Fibroblast of skin of scalp (primary cell): ENCODE measurements around the gene AP1B1.

Experiments used
- DNase-seq: peaks from one replicate; pipeline ENCODE4 v3.0.0-alpha.2; 2013

AP1B1 gene

DNA sequence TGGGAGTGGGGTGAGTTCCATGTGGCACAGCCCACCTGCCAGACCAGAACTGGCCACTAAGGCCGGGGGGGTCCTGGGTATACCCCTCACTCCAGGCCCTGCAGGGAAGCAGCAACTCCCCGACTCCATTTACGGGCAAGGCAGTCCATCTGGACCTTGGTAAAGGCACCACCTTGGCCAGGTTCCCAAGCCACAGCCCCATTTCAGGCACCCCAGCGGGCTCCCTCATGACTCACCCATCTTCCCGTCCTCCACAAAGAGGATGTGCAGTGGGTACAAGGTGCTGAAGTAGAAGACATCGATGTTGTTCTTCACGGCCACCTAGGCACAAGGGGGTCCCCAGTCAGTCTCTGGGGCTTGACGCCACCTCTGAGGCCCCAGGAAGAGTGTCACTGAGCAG lies 57.2 kb downstream of the AP1B1 start:
- peak; percentile 17 for DNase-seq

DNA sequence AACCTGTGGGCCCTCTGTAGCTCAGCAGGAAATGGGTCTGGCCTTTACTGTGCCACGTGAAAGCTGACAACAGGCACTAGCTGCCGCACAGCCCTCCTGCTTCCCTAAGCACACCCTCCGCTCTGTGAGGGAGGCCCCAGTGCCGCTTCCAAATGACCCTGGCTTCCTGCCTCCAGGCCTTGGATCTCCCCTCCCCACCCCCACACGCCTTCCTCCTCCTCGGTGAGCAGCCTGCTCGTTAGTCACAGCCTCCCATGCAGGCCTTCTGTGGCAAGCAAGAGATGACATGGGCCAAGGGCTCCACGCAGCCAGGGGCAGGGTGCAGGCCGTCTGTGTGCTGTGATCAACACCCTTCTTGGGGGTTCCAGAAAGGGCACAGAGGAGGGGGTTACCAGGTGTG lies 57.6 kb downstream of the AP1B1 start:
- peak; percentile 42 for DNase-seq

DNA sequence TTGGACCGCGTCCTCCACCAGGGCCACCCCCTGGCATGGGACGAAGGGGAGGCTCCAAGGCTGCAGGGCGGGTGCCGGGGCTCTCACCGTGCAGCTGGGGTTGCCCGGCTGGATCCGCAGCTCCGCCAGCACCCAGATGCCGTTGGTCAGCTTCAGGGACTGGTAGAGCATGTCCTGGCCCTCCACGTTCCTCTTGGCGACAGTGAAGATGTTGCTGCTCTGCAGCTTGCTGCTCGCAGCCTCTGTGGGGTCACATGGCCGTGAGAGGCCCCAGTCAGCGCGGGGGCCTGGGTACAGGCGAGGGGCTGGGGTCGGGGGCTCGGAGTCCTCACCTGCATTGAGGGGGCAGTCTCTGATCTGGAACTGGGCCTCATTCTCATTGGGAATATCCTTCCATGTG lies 58.1 kb downstream of the AP1B1 start:
- DNase-seq, result no peak

DNA sequence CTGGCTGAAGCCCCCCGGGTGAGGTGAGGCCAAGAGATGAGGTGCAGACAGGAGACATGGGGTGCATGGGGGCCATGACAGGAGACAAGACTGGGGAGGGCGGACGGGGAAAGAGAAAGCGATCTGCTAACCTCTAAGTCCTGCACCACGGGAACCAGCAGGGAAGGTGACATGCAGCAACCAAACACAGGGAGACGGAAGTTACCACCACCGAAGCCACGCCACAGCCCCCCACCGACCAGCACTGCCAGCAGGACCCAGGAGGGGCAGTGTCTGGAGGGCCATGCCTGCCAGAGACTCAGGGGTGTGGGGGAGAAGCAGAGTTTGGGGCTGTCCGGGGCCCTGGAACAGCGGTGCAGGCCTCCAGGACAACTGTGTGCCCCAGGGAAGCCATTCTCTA lies 58.8 kb downstream of the AP1B1 start:
- no peak for DNase-seq

DNA sequence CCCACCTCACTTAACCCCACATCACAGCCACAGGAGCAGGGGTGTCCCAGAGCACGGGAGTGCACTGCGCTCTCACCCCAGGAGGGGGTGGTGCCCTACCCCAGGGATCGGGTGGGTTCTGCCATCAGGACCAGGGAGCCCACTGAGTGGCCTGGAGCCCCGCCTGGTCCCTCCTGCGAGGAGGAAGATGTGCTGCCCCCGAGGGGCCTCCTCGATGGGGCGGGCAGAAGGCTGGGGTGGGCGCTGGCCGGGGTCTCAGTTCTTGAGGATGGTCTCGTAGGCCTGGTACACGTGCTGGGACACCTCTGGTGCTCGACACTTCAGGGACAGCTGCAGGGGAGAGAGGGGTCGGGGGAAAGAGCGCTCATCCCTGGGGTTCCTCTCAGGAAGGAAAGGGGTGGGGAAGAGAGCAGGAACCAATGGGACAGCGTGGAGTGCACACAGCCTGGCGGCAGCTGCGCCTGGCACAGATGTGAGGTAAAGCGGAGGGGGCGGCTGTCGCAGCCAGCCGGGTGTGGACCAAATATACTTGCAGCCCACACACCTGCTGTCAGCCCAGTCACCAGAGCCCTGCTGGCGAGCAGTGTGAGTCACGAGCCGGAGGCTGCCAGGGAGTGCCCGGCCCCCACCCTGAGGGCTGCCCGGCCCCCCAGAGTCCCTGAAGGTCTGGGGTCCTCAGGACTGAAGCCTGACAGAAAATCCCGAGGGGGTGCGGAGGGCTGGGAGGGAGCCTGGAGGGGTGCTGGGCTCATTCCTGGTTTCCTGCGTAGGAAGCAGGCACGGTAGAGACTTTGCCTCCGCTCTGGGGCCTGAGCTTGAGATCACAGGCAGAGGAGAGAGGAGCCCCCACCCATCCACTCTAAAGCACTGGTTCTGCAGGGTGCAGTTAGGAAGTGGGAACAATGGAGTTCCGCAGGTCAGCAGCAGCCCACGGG lies 59.5 kb downstream of the AP1B1 start:
- no peak for DNase-seq

DNA sequence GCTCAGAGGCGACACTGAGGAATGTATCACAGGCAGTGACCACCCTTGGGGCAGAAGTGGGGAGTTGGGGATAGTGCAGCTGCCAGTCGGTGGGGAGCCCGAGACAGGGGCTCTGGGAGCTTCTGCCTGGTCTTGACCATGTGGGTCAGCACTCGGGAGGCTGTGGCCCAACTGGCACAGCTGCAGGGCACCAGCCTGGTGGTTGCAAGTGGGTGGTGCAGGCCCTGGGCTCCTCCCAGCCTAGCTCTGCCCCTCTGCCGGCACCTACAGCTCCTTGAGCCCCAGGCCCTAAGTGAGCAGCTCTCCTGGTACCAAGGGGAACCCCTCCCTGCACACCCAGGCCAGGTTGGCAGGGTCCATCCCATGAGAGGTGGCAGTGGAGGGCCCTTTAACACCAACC lies 60.3 kb downstream of the AP1B1 start:
- DNase-seq, result no peak

DNA sequence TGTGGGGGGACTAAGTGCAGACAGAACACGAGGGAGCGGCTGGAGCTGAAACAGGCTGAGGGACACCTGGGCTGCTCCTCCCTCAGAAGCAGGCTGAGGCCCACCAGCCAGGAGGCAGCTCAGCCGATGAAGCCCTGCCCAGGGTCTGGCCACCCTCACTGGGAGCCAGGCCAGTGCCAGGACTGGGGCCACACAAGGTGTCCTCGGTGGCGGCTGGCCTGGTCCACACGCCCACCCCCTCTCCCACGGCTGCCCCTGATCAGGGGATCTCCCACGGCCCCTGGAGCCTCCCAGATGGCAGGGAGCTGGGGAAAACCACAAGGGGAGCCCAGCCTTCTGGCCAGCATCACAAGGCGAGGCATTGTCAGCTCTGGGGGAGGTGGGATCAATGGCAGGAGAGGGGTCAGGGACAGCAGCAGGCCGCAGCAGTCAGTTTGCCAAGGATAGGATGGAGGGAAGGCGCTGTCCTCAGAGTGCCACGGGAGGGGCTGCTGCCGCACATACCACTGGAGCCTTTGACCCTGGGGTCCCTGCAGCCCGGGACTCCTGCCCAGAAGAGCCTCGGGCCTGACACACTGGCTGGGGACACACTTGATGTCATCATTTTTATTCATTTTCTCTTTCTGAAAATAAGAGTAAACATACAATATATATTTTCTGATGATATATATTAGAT lies 61.1 kb downstream of the AP1B1 start:
- no peak for DNase-seq

DNA sequence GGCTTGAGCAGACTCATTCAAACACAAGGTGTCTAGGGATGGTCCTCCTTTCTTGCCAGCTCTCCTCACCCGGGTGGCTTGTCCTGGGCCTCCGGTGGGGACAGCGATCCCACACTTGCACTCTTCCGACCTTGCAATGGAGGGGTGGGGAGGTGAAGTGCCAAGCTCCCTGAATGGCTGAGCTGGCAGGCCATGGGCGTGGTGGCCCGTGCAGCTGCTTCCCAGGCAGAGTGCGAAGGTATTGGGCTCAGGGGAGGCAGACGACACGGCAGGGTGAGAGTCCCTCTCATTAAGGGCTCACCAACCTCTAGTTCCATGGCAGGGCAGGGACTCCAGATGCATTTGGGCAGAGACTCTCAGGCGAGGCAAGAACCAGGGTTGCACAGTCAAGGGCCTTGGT lies 61.9 kb downstream of the AP1B1 start:
- no peak for DNase-seq

DNA sequence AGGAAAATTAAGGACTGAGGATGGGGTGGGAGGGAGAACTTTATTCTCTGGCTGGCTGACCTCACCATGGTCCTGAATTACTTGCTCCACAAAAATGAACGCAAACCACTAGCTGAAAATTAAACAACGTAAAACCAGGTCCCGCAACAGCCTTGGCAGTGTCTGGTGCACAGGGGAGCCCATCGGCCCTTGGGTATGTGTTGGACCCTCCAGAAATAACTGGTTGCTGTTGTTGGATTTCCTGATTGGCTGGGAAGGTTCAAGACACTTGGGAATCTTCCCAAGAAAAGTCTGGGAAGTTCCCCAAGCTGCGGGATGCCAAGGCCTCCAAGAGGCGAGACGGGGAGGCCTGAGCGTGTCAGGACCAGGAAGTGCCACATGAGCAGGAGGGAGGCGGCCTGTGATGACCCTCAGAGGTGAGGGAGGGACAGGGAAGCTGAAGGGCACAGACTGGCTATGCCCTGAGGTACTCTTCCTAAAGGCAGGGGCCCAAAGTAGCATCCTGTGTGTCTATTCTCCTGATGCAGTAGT lies 62.5 kb downstream of the AP1B1 start:
- DNase-seq, result no peak

DNA sequence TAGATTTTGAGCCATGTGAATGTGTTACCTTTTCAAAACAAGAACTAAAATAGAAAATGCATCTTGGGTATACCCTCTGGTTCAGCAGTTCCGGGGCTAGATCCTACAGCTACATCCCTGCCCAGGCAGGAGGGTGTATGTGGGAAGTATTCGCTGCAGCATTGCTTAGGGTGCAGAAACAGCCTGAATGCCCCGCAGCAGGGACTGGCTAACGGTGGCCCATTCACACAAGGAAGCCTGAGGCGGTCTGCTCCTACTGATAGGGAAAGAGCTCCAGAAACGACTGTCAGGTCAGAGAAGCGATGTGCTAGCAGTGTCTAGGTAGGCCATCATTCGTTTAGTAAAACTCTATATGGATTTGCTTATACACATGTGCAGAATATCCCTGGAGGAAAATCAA lies 63.0 kb downstream of the AP1B1 start:
- no peak for DNase-seq

DNA sequence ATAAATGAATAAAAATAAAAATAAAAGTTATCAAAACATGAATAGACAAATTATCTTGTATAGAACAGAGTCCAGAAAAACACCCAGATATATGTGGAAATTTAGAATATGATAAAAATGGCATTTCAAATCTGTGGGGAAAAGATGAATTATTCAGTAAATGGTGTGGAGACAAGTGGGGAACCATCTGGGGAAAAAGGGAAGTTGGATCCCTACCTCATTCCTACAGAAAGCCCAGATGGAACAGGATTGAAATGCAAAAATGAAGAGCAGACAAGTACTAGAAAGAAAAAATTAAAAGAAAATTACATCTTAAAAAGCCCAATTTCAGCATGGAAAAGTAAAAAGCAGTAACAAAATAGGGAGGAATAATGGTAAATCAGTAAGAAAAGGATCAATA lies 64.7 kb downstream of the AP1B1 start:
- DNase-seq, result no peak

DNA sequence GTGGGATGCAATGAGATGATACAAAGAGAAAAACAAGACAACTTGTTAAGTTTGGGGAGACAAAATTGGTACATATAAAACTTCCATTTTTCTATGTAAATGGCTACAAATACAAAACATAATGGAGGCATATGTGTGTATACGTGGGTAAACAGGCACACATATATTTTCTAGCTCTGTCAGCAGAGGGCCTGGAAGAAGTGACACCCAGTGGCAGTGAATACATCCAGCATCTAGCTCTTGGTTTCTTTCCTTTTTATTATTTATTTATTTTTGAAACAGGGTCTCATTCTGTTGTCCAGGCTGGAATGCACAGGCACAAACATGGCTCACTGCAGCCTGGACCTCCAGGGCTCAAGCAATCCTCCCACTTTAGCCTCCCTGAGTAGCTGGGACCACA lies 67.8 kb downstream of the AP1B1 start:
- DNase-seq, result peak; percentile 29

DNA sequence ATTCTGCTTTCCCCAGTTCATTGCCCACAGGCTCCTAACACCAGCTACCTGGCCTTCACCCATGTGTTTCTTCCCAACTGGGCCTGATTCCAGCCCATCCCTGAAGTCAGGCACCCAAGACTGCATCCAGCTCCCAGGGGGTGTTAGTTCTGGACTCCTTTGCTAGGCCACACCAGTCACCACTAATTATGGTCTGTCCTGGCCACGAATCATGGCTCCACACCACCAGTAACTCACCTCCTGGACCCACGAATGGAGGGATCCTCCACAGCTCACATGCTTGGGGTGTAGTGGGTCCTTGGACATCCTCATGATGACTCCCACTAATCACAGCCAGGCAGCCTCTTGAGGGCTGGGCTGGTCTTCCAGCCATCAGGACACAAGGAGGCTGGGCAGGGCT lies 69.3 kb downstream of the AP1B1 start:
- no peak for DNase-seq

DNA sequence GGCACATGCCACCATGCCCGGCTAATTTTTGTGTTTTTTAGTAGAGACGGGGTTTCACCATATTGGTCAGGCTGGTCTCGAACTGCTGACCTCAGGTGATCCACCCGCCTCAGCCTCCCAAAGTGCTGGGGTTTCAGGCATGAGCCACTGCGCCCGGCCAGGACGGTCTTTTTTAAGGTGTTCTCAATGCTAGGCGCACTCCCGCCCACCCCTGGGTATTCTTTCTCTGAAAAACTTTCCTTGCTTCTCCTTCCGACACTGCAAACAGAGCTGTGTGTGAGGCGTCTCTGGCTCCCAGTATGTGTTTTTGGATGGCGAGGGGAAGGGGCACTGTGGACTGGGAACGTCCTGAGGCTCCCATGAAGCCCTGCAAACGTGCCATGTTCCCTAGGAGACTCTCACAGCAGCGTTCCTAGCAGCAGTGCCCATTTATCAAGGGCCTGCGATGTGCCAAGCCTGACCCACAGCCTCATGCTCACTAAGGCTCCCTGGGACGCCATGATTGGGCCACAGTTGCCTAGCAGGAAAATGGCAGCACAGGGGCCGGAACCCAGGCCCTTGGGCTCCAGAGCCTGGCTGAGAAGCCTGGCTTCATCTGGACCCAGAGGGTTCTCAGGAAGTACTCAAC lies 70.4 kb downstream of the AP1B1 start:
- DNase-seq, result no peak

DNA sequence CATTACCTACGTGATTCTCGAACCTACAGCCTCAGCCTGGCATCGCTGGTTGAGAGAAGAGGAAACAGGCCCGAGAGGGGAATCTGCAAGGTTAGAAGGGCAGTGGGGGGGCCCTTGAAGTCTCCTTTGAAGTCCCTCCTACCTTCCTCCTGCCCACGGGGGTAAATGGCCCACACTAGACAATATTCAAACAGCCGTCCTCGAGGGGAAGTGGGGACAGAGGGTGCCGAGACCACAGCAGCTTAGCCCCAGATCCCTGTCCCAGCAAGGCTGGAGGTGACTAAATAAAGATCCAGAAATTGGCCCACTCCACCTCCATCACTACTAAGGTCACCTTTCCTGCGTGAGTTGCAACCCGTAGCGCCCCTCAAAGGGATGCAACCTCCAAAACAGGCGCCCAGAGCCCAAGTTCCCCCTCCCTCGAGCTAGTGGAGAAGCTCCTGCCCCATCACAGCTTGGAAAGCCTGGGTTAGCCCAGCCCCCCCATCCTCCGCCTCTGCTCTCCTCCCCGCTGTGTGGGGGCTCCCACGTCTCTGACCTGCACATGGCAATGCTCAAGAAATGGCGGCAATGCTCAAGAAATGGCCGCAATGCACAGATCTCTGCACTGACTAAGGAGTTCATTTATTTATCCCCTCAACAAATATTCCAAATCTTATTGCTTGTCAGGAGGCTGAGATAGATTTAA lies 72.1 kb downstream of the AP1B1 start:
- no peak for DNase-seq

DNA sequence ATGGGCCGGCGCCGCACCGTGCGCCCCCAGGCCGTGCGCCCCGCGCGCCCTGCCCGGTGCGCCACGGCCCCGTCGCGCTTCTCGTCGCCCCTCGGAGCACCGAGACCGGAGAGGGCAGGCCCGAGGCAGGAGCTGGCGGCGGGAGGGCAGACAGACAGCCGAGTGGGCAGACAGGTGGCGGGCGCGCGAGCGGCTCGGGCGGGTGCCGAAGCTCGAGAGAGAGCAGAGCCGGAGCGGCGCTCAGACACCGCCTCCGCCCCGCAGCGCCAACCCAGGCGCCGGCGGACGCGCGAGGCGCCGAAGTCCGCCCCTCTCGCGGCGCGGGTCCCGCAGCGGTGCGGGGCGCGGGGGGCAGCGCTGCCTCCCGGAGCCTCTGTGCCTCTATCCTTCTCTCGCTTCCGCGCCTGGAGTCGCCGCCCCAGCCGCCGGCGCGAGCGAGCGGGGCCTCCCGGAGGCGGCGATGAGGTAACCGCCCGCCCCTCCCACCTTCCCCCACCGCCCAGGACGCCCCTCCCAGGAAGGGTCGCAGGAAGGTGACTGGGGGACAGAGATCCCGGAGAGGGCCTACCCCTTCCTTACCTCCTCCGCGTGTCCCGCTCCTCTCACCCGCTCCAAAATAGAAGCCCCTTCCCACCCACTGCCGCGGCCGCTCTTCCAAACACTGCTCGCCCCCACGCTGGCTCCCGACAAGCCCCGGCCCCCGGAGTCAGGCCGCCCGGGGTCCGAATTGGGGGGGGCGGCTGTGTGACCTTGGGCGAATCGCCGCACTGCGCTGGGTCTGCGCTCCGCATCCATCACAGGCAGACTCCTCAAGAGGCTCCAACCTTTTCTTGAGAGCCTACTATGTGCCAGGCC lies 72.9 kb downstream of the AP1B1 start, which contains the start of gene RASL10A:
Gene RASL10A, minus strand, starts transcription at position 412 of the 855 bp plus-strand sequence. CDS start 451 bp downstream, outside the sequence.
- no peak for DNase-seq

DNA sequence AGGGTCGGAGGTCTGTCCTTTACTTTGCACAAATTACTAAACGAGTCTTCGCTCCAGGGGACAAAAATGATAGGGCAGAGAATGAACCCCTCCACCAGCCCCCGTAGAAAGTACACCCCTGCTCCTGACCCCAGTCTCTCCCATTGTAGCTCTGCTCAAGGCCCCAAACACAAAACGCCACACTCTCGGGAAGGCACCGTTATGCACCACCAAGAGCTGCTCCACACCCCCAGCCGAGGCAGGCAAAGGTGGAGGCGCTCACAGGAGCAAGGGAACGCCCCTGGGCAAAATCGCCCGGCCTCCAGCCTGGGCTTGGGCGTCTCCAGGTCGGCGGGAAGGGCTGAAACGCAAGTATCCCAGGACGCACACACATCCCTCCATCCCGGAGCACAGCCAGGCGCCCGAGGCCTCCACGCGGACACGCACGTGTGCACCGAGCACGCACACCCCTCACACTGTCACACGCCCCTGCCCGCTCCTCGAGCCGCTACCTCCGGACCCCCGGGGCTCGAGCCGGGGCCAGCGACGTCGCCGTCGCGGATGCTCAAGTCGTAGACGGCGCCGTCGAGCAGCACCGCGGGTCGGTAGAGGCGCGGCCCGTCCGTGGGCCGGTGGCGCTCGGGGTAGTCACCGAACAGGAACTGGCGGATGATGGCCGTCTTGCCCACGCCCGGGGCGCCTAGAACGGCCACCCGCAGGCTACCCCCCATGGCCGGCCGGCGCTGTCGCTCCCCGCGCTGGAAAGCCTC lies 73.7 kb downstream of the AP1B1 start:
- DNase-seq, result no peak

DNA sequence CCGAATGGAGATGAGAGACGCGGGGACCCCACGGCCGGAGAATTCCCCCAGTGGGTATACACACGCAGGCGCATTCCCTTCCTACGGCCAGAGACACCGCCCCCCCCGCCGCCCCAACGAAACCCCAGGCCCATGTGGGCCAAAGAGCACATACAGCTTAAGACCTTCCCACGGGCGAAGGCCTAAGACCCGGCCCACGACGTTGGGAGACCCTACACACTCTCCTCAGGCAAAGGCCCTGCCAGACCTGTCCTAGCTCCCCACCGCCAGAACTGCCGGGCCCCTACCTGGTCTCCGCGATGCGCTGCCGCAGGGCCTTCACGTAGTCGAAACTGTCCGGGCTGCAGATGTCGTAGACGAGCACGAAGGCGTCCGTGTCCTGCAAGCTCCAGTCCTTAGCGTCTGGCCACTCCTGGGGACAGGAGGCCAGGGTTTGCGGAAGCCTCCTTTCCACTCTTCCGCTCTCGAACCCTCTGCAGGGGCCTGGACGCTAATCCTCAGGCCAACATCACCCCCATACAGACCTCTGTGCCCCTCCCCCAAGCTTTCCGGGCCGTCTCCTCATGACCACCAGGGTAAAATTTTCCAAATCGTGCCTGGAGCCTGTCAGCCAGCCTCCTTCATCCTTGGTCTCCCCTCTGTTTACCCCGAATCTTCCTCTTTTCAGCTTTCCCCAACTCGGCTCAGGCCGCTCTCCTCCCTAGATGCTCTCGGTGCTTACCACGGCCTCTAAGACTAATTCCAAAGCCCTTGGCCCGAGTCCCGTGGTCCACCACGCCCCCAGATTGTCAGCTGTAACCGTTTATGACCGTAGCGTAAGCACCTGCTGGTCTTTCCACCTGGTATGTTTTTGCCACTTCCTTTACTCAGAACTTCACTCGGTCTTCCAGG lies 74.5 kb downstream of the AP1B1 start:
- DNase-seq, result no peak

DNA sequence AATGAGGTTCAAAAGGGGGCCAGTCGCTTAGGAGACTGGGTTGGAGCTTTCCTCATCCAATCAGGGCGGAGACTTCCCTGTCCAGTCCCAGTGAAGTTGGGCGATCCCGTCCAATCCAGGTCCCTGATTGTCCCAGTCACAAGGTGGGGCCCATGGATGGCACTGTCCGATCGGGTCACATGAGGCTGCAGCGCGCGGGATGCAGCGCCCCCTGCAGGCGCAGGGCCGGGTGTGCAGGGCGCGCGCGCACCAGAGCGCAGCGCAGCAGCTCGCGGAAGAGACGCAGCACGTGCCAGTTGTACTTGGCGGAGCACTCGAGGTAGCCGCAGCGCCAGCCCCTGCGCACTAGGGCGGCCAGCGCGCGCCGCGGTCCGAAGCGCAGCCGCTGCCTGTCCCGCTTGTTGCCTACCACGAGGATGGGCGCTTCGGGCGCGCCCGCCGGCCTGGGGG lies 75.2 kb downstream of the AP1B1 start:
- peak; percentile 38 for DNase-seq
